ENCODE measurements around the gene CCDC177.

The CCDC177 gene

GRCh38 chr14:69529563-69529962, 45.1 kb downstream of the CCDC177 start:
- no peaks in the 10 kb centered on the region for H3K9me3 Mint-ChIP-seq

GRCh38 chr14:69528930-69529329, 45.7 kb downstream of the CCDC177 start:
- no peaks in the 10 kb centered on the region for H3K36me3 Mint-ChIP-seq (ENCODE audit: low read depth)
- H3K4me1 Mint-ChIP-seq, result no peaks in the 10 kb centered on the region
- H3K4me3 Mint-ChIP-seq, result no peak overlapping the region

More at GRCh38 chr14:69529563-69529962, 45.1 kb downstream of the CCDC177 start:
- H3K27ac Mint-ChIP-seq, result no peak overlapping the region
- no peak for TF ChIP-seq CTCF (IDR thresholded peaks at IDR 0.05; ENCODE audit: unreplicated experiment in 3 of 3)
- peaks cover 18% of the 10 kb centered on the region for H3K27me3 Mint-ChIP-seq (ENCODE audit: low read depth)
- no peaks in the 10 kb centered on the region for H3K4me1 Mint-ChIP-seq
- H3K36me3 Mint-ChIP-seq (ENCODE audit: low read depth), result no peaks in the 10 kb centered on the region
- no peak overlapping the region for H3K4me3 Mint-ChIP-seq

GRCh38 chr14:69528143-69528542, 46.5 kb downstream of the CCDC177 start:
- H3K27ac Mint-ChIP-seq, result no peak overlapping the region
- H3K27me3 Mint-ChIP-seq (ENCODE audit: low read depth), result peaks cover 14% of the 10 kb centered on the region
- H3K4me3 Mint-ChIP-seq, result no peak overlapping the region
- no peaks in the 10 kb centered on the region for H3K36me3 Mint-ChIP-seq (ENCODE audit: low read depth)
- no peaks in the 10 kb centered on the region for H3K4me1 Mint-ChIP-seq
- no peaks in the 10 kb centered on the region for H3K9me3 Mint-ChIP-seq
- no peak for TF ChIP-seq CTCF (IDR thresholded peaks at IDR 0.05; ENCODE audit: unreplicated experiment in 3 of 3)

More at GRCh38 chr14:69528930-69529329, 45.7 kb downstream of the CCDC177 start:
- no peak overlapping the region for H3K27ac Mint-ChIP-seq
- peaks cover 18% of the 10 kb centered on the region for H3K27me3 Mint-ChIP-seq (ENCODE audit: low read depth)
- H3K9me3 Mint-ChIP-seq, result no peaks in the 10 kb centered on the region
- TF ChIP-seq CTCF (IDR thresholded peaks at IDR 0.05; ENCODE audit: unreplicated experiment in 3 of 3), result no peak

GRCh38 chr14:69527635-69528034, 47.0 kb downstream of the CCDC177 start:
- H3K36me3 Mint-ChIP-seq (ENCODE audit: low read depth), result no peaks in the 10 kb centered on the region
- H3K9me3 Mint-ChIP-seq, result no peaks in the 10 kb centered on the region
- no peak for TF ChIP-seq CTCF (IDR thresholded peaks at IDR 0.05; ENCODE audit: unreplicated experiment in 3 of 3)
- H3K27me3 Mint-ChIP-seq (ENCODE audit: low read depth), result peaks cover 11% of the 10 kb centered on the region
- H3K27ac Mint-ChIP-seq, result no peak overlapping the region
- H3K4me3 Mint-ChIP-seq, result no peak overlapping the region
- H3K4me1 Mint-ChIP-seq, result no peaks in the 10 kb centered on the region

GRCh38 chr14:69525896-69526295, 48.8 kb downstream of the CCDC177 start:
- Mint-ChIP-seq H3K27me3 (ENCODE audit: low read depth) (peaks cover 3% of the 10 kb centered on the region), H3K4me1 (no peaks in the 10 kb centered on the region), H3K4me3 (no peak overlapping the region), H3K36me3 (ENCODE audit: low read depth) (no peaks in the 10 kb centered on the region), H3K9me3 (no peaks in the 10 kb centered on the region), H3K27ac (no peak overlapping the region)
- no peak for TF ChIP-seq CTCF (IDR thresholded peaks at IDR 0.05; ENCODE audit: unreplicated experiment in 3 of 3)

- no peaks in the 10 kb centered on the region for H3K9me3 Mint-ChIP-seq
- no peak overlapping the region for H3K27ac Mint-ChIP-seq
- peaks cover 16% of the 10 kb centered on the region for H3K4me1 Mint-ChIP-seq
- H3K4me3 Mint-ChIP-seq, result no peak overlapping the region
- no peaks in the 10 kb centered on the region for H3K36me3 Mint-ChIP-seq (ENCODE audit: low read depth)
- peaks cover 5% of the 10 kb centered on the region for H3K27me3 Mint-ChIP-seq (ENCODE audit: low read depth)
- TF ChIP-seq CTCF (IDR thresholded peaks at IDR 0.05; ENCODE audit: unreplicated experiment in 3 of 3), result no peak
Observed at GRCh38 chr14:69522026-69522425, 52.6 kb downstream of the CCDC177 start.

All from nephron (organoid).